GM21576 (cell line): ENCODE results near the gene RASL10A.

Source experiments
- ATAC-seq: cut with Tn5 transposase; IDR thresholded peaks from one replicate; pipeline ENCODE4 v1.9.1; 2021; ENCODE audit warnings: mild to moderate bottlenecking, moderate library complexity; ENCODE audit not compliant: unreplicated experiment

RASL10A gene

DNA sequence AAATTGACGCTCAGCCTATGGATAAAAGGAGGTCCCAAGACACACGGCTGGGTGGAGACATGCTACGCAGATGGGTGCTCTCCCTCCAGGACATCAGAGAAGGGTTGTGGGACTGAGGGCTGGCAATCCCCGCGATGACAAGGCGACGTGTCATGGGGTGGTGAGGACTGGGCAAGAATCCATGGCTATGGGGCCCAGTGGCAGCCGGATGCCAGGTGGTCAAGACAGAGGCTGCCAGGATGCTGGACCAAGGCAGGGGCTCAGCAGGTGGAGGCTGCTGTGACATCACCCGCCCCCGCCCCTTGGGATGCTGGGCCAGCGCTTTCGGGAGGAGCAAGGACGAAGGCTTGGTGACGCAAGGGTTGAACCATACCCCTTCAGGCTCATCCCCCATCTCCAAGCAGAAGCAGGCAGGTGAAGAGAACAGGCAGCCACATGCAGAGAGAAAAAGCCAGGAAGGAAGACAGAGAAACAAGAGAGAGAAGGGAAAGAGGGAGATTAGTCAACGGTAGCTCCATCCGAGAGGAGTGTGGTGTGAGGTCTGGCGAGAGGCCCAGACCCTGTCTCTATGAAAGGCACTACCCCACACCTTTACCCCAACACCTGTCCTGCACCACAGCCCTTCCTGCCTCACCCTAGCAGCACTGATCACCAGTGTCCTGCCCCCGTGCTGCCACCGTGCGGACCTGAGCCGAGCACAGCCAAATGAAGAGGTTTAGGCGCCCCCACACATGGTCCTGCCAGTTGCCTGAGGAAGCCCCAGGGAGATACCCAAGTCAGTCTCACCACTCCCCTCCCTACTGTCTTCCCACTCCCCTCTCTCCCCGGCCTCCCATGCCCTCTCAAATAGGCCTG lies 24.1 kb upstream of the RASL10A start:
- no peak for ATAC-seq

DNA sequence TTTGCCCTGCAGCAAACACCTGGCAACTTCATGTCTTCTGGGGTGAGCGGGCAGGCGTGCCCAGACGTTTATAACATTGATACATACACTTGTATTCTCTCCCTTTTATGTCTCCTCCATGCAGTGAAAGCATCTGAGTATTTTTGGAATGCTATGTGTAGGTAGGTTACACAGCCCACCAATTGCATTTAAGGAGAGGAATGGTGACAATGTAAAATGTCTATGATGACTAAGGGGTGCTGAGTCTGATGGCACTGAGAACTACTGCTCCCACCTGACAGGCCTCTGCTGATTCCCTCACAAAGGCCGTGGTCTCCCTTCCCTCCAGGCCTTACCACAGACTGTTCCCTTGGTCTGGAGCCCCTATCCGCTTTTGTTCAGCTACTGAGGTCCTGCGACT lies 22.9 kb upstream of the RASL10A start:
- no peak for ATAC-seq

DNA sequence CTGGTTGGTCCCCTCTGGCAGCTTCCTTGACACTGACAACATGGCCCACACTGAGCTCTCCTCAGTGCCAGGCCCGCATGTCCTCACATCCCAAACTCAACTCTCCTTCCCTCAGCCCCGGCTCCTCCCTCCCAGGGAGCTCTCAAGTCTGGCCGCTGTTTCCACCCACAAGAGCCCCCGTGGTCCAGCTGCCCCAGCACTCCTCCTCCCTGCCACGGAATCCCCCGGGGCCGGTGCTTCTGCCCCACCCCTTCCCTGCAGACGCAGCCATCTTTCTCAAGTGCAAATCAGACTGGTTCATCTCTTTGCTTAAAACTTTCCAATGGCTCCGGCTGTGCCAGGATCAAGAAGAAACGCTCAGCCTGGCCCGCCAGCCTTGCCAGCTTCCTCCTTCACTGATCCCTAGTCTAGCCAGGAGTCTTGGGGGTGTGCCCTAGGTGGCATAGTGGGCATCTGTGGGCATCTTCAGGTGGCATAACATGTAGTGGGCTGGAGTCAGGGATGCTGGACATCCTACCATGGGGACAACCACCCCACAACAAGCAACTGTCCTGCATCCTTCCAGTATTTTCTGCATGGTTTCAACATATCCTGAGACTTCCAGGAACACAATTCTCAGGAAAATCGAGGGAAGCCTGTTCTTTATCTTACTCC lies 22.3 kb upstream of the RASL10A start:
- ATAC-seq, result no peak

DNA sequence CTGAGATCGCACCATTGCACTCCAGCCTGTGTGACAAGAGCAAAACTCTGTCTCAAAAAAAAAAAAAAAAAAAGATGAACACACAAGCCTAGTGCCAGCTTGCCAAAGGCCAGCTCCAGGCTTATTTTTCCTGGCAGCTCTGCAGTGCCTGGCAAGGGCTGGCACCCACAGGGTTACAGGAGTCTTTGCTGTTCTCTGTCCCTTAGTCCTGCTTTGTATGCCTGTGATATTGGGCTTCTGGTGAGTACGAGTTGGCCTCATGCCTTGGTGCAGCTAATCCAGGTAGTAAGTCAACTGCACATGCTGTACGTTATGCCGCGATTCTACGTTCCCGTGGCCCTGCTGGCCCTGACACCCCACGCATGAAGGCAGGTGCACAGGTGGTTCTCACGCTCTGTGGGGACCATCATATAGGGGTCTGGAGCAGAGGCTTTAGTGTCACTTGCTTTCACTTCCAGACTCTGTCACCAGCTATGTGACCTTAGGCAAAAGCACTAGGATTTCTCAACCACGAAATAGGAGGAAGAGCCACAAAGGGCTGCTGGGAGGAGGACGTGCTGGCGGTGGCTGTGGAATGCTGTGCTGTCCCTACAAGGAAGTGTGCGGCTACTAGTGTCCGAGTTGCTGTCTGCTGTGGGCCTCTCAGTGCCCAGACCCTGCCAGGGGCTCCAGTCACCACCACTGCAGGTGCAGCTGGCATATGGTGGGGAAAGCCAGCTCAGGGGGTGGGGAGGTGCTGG lies 21.4 kb upstream of the RASL10A start:
- ATAC-seq, result no peak

DNA sequence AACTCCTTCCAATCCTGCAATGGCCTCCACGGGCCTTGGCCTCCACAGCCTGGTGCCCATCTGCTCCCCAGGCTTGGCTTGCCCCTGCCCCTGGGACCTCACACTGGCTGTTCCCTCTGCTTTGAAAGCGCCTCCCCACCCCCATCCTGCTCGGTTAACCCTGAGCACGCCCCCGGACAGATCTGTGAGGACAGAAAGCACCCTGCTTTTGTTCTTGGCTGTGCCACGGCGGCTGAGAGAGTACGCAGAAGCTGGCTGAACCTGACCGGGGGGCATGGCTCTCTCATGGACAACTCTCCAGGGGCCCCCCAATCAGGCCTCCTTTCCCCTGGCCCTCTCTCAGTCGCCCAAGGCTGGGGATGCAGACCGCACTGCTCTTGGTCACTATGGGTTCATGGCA lies 20.2 kb upstream of the RASL10A start:
- ATAC-seq, result no peak

DNA sequence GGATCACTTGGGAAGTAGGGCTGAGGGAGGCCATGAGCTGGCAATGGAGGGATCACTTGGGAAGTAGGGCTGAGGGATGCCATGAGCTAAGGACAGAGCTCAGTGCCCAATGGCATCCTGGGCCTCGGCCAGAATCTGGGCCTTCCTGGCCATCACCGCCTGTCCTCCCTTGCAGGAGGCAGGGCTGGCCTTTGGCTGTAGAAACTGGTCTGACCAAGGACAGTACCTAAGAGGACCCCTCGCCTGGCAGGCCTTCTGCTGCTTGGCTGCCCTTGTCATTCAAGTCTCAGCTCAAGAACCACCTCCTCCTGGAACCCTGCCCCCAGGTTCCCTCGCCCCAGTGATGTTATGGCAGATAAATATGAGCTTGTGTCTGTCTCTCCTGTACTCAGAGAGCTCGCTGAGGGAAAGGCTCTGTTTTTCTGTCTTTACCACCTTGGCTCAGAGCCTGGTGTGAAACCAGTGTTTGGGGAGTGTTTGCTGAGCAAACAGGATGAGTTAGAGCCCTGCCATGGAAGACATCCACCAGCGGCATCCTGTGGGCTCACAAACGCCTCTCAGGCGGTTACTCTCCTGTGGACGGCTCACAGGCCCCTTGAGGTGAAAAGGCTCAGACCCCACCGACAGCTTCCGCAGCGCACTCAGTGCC lies 19.3 kb upstream of the RASL10A start:
- no peak for ATAC-seq

DNA sequence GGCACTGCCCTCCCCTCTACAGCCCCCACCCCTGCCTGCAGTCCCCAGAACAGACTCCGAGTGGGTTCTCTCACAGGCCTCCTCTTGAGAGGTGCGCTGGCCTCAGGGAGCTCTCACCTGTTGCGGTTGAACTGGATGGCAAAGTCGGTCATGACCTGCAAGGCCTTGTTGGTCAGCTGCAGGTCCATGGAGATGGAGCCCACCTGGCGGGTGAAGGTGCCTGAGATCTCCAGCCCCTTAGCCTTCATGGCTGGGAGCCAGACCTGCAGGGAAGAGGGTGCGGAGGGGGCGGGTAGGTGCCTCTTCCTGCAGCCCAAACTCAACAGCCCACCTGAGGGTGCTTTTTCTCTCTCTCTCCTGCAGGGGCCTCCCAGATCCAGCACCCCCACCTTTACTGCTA lies 18.7 kb upstream of the RASL10A start:
- no peak for ATAC-seq

DNA sequence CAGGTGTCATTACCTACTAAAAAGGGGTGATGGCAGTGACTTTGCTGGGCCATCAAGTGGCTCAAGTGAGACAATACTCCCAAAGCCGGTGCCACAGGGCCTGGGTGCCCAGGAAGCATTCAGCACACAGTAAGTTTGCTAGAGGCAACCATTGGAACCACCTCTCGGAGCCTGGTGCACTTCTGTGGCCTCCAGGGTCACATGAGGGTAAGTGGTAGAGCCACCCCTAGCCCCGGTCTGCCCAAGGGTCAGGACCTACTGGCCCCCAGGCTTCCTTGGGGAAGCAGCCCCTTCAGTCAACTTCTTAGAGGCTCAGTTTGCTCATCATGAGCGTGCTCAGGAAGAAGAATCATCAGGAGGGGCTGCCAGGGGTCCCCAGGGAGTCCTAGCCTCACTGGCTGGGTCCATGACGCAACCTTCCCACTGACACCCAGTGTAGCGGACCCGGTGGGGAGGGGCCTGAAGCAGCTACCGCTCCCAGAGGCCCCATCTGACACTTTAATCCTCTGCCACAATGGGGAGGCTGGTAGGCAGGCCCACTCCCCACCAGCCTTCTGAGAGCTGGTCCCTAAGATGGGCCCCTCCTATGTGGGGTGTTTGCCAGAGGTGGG lies 17.5 kb upstream of the RASL10A start:
- ATAC-seq, result no peak

DNA sequence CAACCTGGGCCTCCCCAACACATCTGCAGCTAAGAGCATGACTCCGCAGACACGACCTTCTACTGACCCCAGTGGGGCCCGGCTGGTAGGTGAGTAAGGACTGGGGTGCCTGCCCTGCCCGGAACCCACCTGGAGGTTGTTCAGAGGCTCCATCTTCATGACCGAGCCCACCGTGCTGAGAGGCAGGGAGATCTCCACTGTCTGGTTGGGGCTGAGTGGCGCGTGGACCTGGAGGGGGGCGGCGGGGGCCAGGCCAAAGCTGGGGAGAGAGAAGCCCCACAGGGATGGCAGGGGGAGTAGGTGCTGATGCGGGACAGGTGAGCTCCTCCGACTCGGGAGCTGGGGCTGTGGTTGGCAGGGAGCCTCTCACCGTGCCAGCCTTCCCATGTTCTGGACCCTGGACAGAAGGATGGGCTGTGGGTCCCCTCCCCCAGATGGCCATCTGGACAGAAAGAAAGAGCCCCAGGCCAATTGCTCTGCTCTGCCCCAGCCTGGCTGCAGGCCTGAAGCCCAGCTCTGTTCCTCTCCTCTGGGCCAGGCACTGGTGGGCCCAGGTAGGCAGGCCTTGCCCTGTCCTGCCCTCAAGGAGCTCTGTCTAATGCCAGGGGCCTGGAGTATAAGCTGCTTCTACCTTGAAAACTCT lies 16.3 kb upstream of the RASL10A start:
- ATAC-seq, result no peak

DNA sequence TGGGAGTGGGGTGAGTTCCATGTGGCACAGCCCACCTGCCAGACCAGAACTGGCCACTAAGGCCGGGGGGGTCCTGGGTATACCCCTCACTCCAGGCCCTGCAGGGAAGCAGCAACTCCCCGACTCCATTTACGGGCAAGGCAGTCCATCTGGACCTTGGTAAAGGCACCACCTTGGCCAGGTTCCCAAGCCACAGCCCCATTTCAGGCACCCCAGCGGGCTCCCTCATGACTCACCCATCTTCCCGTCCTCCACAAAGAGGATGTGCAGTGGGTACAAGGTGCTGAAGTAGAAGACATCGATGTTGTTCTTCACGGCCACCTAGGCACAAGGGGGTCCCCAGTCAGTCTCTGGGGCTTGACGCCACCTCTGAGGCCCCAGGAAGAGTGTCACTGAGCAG lies 15.7 kb upstream of the RASL10A start:
- no peak for ATAC-seq

DNA sequence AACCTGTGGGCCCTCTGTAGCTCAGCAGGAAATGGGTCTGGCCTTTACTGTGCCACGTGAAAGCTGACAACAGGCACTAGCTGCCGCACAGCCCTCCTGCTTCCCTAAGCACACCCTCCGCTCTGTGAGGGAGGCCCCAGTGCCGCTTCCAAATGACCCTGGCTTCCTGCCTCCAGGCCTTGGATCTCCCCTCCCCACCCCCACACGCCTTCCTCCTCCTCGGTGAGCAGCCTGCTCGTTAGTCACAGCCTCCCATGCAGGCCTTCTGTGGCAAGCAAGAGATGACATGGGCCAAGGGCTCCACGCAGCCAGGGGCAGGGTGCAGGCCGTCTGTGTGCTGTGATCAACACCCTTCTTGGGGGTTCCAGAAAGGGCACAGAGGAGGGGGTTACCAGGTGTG lies 15.3 kb upstream of the RASL10A start:
- ATAC-seq, result no peak

DNA sequence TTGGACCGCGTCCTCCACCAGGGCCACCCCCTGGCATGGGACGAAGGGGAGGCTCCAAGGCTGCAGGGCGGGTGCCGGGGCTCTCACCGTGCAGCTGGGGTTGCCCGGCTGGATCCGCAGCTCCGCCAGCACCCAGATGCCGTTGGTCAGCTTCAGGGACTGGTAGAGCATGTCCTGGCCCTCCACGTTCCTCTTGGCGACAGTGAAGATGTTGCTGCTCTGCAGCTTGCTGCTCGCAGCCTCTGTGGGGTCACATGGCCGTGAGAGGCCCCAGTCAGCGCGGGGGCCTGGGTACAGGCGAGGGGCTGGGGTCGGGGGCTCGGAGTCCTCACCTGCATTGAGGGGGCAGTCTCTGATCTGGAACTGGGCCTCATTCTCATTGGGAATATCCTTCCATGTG lies 14.8 kb upstream of the RASL10A start:
- no peak for ATAC-seq

DNA sequence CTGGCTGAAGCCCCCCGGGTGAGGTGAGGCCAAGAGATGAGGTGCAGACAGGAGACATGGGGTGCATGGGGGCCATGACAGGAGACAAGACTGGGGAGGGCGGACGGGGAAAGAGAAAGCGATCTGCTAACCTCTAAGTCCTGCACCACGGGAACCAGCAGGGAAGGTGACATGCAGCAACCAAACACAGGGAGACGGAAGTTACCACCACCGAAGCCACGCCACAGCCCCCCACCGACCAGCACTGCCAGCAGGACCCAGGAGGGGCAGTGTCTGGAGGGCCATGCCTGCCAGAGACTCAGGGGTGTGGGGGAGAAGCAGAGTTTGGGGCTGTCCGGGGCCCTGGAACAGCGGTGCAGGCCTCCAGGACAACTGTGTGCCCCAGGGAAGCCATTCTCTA lies 14.1 kb upstream of the RASL10A start:
- no peak for ATAC-seq

DNA sequence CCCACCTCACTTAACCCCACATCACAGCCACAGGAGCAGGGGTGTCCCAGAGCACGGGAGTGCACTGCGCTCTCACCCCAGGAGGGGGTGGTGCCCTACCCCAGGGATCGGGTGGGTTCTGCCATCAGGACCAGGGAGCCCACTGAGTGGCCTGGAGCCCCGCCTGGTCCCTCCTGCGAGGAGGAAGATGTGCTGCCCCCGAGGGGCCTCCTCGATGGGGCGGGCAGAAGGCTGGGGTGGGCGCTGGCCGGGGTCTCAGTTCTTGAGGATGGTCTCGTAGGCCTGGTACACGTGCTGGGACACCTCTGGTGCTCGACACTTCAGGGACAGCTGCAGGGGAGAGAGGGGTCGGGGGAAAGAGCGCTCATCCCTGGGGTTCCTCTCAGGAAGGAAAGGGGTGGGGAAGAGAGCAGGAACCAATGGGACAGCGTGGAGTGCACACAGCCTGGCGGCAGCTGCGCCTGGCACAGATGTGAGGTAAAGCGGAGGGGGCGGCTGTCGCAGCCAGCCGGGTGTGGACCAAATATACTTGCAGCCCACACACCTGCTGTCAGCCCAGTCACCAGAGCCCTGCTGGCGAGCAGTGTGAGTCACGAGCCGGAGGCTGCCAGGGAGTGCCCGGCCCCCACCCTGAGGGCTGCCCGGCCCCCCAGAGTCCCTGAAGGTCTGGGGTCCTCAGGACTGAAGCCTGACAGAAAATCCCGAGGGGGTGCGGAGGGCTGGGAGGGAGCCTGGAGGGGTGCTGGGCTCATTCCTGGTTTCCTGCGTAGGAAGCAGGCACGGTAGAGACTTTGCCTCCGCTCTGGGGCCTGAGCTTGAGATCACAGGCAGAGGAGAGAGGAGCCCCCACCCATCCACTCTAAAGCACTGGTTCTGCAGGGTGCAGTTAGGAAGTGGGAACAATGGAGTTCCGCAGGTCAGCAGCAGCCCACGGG lies 13.3 kb upstream of the RASL10A start:
- no peak for ATAC-seq

DNA sequence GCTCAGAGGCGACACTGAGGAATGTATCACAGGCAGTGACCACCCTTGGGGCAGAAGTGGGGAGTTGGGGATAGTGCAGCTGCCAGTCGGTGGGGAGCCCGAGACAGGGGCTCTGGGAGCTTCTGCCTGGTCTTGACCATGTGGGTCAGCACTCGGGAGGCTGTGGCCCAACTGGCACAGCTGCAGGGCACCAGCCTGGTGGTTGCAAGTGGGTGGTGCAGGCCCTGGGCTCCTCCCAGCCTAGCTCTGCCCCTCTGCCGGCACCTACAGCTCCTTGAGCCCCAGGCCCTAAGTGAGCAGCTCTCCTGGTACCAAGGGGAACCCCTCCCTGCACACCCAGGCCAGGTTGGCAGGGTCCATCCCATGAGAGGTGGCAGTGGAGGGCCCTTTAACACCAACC lies 12.6 kb upstream of the RASL10A start:
- ATAC-seq, result no peak

DNA sequence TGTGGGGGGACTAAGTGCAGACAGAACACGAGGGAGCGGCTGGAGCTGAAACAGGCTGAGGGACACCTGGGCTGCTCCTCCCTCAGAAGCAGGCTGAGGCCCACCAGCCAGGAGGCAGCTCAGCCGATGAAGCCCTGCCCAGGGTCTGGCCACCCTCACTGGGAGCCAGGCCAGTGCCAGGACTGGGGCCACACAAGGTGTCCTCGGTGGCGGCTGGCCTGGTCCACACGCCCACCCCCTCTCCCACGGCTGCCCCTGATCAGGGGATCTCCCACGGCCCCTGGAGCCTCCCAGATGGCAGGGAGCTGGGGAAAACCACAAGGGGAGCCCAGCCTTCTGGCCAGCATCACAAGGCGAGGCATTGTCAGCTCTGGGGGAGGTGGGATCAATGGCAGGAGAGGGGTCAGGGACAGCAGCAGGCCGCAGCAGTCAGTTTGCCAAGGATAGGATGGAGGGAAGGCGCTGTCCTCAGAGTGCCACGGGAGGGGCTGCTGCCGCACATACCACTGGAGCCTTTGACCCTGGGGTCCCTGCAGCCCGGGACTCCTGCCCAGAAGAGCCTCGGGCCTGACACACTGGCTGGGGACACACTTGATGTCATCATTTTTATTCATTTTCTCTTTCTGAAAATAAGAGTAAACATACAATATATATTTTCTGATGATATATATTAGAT lies 11.7 kb upstream of the RASL10A start:
- no peak for ATAC-seq

DNA sequence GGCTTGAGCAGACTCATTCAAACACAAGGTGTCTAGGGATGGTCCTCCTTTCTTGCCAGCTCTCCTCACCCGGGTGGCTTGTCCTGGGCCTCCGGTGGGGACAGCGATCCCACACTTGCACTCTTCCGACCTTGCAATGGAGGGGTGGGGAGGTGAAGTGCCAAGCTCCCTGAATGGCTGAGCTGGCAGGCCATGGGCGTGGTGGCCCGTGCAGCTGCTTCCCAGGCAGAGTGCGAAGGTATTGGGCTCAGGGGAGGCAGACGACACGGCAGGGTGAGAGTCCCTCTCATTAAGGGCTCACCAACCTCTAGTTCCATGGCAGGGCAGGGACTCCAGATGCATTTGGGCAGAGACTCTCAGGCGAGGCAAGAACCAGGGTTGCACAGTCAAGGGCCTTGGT lies 11.0 kb upstream of the RASL10A start:
- ATAC-seq, result no peak

DNA sequence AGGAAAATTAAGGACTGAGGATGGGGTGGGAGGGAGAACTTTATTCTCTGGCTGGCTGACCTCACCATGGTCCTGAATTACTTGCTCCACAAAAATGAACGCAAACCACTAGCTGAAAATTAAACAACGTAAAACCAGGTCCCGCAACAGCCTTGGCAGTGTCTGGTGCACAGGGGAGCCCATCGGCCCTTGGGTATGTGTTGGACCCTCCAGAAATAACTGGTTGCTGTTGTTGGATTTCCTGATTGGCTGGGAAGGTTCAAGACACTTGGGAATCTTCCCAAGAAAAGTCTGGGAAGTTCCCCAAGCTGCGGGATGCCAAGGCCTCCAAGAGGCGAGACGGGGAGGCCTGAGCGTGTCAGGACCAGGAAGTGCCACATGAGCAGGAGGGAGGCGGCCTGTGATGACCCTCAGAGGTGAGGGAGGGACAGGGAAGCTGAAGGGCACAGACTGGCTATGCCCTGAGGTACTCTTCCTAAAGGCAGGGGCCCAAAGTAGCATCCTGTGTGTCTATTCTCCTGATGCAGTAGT lies 10.4 kb upstream of the RASL10A start:
- no peak for ATAC-seq

DNA sequence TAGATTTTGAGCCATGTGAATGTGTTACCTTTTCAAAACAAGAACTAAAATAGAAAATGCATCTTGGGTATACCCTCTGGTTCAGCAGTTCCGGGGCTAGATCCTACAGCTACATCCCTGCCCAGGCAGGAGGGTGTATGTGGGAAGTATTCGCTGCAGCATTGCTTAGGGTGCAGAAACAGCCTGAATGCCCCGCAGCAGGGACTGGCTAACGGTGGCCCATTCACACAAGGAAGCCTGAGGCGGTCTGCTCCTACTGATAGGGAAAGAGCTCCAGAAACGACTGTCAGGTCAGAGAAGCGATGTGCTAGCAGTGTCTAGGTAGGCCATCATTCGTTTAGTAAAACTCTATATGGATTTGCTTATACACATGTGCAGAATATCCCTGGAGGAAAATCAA lies 9.9 kb upstream of the RASL10A start:
- ATAC-seq, result no peak
